Frontal cortex (tissue), 4 donors: ENCODE results near the gene SGPL1. TPM values are rescaled to one million over a fixed set of nuclear protein-coding genes. Genes with fewer than 3 reads are reported as not detected.

ENCODE experiments used
- DNase-seq, 2 donors: peaks; one replicate each; pipeline ENCODE4 v3.0.0; 2012; ENCODE audit warnings: low spot score in 2 of 2
- FAIRE-seq: peaks from 2 replicates; lab custom pipeline; 2012; peaks lifted over from hg19 to GRCh38; lab: Jason Lieb, UNC
- total RNA-seq: library from RNA; depleted of rRNA; stranded (reverse); fragments of >200 nt; gene quantifications from one replicate; pipeline ENCODE4 v1.2.3, GENCODE V29; 2014
- donor health status: control.
- donor health status: control.
- donor health status: control.

Gene SGPL1
- total RNA-seq, 1 donor from 2014 or later = 40.4 TPM

DNA sequence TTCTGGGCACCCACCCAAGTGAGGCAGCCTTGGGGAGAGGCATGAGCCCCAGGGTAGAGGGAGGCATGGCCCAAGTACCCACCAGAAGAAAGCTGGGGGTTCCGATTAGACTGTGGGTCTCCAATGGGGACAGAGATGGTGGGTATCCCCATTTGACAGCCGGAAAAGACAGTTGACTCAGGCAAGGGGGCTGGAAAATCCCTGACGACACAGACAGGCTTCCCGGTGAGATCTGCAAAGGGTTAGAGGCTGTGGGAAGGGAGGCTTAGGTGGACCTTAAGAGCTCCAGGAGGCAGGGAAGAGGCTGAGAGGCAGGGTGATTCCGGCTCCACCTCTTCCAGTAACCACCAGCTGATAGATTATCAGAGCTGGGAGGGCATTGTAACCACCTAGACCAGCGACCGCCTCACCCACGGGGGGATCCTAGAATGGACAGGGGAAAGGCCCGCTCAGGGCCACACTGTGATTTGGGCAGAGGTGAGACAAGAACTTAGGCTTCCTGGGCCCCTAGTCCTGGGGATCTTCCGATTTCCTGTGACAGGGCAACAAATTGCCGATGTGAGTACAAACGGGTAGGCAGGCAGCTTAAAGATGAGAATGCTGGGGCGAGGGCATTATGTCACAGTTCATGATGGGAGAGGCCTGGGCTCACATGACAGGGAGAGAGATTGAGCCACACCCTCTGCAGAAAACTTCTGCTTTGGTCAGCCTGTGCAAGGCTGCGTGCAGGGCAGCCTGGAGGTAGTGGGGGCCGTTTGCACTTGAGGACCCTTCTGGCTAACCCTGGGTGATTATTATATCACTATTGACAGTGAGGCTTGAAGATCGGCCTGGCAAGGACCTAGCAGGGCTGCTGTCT lies 36.0 kb upstream of the SGPL1 start:
- DNase-seq = no peak
- FAIRE-seq = no peak

DNA sequence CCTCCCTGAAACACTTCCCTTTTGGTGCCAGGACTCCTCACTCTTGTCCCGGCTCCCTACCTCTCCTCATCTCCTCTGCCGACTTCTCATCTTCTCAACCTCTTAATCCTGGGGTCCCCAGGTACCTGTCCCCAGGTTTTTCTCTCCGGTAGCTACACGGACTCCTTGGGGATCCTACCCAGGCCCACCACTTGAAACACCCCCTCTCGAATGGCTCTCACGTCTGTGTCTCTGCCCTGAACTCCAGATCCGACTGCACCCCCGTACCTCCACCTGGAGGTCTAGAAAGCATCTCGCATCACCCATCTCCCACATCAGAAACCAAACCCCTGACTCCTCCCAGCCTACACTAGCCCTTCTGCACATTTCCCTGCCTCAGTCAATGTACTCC lies 35.4 kb upstream of the SGPL1 start:
- FAIRE-seq = no peak
- no peak for DNase-seq

DNA sequence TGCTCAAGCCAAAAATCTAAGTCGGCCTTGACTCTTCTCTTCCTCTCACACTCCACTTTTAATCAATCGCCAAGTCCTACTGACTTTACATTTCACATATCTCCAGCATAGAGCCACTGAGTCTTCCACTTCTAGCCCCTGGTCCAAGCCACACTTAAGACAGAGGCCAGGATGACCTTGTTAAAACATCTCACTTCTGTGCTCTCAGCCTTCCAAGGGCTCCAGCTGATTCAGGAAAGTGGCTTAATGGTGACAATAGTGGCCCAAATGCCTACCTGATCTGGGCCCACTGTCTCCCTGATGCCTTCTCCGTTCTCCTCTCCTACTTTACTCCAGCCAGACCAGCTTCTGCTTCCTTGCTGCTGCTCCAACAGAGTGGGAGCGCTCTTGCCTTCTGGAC lies 35.0 kb upstream of the SGPL1 start:
- FAIRE-seq (no peak), DNase-seq (no peak)

DNA sequence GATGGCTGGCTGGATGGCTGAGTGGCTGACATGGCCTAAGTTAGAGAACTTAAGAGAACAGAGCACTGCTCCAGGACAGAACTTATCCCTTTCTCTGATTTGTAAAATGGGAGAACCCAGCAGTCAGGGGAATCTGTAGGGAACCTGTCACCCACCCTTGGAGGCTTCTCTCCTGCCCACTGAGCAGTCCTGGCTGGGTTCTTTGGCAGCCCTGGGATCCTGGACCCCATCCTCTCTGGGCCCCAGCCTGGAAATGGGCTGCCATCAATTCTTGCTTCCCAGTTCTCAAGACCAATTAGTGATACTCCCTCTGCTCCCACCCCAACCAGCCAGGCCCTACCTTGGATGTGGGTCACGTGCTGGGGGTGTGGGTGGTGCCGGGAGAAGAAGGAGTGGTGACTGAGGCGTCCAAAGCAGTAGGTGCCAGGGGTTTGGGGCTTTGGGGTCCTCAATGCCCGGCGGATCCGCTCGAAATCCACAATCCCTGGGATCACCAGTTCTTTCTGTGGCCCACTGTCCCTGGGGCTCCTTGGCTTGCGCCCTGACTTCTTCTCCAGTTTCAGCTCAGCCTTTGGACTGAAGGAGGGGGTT lies 34.2 kb upstream of the SGPL1 start:
- DNase-seq (no peak), FAIRE-seq (no peak)

DNA sequence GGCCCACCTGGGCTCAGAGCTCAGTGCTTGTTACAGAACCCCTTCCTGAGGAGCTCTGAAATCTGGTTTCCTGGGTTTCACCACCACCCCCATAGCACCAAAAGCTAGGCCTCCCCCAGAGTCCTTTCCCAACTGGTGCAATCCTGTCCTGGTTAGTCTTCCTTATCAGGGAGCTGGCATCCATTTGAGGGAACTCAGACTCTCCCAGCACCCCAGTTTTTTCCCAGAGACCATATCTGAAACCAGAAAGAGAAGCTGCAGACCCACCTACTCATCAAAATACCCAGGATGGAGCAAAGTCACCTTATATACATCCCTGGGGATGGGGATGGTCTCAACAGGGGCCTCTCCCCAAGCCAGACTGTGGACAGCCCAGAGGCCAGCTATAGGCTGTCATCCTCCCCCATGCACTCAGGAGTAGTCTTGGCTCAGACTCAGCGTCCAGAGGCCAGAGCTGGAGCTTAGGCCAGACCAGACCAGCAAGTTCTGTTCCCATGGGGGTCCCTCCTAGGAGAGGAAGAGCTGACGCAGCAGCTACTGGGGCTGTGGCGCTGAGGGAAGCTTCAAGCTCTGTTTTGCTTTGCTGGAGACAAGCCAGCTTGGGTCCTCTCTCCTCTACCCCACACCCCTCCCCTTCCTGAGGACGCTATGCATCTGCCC lies 33.5 kb upstream of the SGPL1 start:
- FAIRE-seq = no peak

DNA sequence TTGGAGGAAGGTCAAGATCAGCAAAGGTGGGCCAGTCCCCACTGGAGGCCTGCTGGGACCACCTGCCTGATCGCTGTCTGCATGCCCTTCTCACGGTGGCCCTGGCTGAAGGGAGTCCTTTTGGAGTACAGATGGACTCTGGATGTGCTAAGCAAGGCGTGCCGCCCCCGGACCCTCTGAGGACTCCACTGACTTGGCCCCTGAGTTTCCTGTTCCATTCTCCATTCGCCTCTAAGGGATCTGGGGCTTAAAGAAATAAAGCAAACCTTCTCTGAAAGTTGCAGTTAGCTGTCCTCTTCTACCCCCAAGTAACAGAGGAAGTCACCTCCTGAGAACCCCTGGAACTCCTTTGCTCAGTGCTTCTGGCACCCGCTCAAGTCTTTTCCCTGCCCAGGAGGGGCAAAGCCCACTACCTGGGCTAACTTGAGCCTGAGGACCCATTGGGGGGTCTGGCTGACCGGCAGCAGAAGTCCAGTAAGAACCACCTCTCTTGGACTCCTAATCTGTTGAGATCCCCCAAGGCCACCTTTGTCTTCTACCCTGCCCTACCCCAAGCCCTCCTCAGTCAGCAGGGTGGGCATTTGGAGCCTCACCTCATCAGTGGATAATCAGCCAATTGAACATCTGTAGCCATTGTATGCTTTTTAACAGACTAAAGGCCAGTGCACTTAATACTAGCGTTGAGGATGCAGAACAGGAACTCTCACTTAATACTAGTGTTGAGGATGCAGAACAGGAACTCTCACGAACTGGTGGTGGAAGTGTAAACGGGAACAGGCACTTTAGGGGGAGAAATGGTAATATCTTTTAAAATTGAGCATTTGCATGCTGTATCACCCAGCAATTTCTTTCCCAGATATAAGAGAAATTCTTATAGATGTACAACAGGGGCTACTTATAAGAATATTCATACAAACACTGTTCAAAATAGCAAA lies 32.7 kb upstream of the SGPL1 start:
- DNase-seq = no peak
- no peak for FAIRE-seq

More for the DNA sequence above, 33.5 kb upstream of the SGPL1 start:
- DNase-seq = no peak

DNA sequence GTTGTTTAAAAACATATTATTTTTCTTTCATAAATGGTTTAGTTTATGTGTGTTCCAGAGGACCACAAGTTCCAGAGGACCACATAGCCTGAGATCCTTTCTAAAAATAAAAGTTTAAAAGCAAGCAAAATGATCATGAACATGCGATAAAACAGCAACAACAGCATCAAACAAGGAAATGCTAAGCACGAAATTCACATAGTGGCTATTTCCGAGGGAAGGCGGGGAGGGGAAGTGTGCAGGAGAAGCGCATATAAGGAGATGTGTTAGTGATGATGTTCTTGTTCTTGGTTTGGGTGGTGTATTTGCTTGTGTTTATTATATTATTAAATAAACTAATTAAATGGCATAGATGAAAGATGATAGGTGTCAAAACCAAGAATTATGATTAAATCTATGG lies 31.7 kb upstream of the SGPL1 start:
- DNase-seq (no peak), FAIRE-seq (no peak)

DNA sequence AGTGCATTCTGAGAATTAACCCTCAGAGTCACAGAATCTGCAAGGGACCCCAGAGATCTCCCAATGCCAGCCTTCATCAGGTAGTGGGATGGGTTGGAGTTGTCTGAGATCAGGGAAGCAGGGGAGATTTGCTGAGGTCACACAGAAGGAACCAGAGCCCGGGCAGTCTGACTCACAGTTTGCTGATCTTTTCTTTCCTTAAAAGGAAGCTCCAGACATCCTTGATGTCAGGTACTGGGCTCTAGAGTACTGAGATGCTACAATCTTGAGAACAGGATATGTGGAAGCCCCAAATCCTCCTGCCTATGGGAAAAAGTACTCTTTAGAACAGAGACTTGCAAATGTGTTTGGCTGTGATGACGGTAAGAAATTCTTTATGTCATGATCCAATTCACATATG lies 31.3 kb upstream of the SGPL1 start:
- FAIRE-seq (no peak), DNase-seq (no peak)

DNA sequence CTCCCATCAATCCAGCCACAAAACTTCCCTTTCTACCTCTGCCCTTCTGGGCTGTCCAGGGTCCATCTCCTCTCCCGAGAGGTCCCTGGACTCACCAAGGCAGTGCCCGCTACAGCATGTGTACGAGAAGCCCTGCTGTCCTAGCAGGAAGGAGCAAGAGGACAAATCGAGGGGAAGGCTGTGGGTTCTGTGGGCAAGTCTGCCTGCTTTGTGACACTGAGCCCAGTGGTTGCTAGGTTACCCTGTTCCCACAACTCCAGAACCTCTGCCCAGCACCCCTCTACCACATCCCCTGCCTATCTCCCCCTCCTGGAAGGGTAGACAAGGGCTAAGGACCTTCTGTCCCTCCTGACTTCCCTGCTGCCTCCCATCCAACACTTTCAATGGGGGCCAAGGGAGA lies 30.6 kb upstream of the SGPL1 start, which contains the start of gene TBATA:
Gene TBATA, minus strand, starts transcription at position 188 of the 400 bp plus-strand sequence. CDS start 1,998 bp downstream, outside the sequence.
- FAIRE-seq (no peak), DNase-seq (no peak)

DNA sequence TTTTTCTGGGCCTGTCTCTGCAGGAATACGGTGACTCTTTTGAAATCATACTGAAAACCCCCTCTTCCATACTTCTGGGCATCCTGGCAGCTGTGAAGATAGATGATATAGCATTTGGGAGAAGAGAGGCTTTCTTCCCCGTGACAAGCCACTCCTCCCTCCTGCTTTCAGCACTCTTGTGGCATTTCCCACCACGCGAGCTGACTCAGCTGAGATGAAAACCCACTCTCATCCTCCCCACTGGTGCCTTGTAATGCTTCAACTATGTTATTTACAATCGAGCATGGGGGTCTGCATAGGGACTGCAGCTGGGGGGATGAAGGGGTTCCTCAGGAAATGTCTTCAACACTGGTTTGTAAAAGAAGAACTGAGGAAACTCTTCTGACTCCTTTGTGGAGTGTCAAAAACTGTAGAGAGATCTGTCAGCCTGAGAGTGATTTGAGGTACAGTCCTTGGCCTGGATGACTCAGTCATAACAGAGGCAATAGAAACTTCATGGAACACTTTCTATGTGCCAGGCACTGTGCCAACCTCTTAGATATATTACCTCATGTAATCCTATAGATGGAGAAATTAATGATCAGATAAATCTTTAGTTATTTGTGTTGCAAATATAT lies 28.8 kb upstream of the SGPL1 start:
- no peak for FAIRE-seq
- no peak for DNase-seq

DNA sequence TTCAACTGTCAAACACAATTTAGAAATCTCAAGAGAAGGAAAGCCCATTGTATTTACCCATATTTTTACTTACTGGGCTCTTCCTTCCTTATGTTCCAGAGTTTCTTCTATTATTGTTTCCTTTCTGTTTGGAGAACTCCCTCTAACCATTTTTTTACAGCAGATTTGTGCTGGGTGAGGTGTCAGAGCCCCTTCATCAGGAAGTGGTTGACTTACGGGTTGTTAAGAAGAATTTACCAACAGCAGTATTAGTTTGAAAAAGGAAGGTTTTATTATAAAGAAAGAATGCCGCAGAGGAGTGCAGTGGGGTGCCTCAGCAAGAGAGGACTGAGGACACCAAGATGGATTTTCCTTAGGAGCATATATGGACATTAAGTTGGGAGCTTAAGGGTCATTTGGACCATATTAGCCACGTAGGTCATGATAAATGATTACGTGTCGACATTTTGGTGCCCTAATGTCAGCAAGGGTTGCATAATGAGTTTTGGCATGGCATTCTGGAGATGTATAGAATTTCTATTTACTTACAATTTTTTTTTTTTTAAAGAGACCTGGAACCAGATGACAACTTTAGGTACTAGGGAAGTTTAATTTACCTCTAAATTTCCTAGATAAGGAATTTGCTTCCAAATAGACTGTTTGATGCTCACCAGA lies 24.2 kb upstream of the SGPL1 start:
- FAIRE-seq (no peak), DNase-seq (no peak)

DNA sequence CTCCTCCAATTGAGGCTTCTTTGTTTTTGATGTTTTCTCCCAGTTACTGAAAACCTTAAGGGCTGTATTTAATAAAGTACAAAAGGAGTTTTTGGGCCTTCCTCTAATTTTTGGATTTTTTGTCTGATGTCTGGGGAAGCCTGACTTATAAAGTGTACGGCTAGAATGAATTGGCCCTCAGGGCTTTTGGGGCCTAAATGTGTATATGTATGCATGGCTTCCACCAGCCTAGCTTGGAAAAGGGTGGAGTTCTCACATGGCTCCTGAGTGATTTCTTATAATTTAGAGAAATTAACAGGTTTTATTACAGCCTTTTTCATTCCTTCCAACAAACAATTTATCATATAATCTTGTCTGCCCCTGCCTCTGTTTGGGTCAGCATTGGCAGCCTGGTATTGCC lies 20.1 kb upstream of the SGPL1 start:
- no peak for DNase-seq
- FAIRE-seq = no peak

DNA sequence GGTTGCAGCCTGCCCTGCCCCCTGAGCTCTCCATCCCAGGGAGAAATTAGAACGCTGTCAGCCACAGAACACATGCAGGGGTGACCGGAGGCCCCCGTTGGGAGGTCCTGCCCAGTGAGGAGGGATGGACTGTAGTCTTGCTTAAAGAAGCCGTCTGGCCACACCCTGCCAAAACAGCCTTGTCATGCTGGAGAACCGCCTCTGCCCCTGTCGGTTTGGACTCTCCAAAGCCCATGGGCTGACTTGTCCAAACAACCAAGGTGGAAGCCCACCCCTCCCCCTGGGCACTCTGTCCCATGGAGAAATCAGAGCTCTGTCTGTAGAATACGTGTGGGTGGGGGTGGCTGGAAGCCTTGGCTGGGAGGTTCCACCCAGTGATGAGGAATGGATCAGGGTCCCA lies 17.9 kb upstream of the SGPL1 start:
- FAIRE-seq = no peak

DNA sequence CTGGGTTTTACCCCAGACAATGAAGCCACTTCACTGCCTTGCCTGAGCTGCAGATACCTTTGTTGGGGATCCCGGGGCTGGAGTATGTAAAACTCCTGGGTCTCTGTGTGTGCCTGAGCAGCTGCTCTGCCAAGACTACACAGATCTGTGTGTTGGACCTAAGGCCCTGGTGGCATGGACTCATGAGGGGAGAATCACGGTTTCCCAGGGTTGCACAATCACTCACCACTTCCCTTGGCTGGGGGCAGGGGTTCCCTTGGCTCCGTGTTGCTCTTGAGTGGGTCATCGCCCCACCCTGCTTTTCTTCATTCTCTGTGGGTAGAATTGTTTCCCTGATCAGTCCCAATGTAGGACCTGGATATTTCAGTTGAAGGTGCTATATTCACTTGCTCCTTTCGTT lies 16.6 kb upstream of the SGPL1 start:
- DNase-seq = no peak
- FAIRE-seq = no peak

More for the DNA sequence above, 17.9 kb upstream of the SGPL1 start:
- no peak for DNase-seq

DNA sequence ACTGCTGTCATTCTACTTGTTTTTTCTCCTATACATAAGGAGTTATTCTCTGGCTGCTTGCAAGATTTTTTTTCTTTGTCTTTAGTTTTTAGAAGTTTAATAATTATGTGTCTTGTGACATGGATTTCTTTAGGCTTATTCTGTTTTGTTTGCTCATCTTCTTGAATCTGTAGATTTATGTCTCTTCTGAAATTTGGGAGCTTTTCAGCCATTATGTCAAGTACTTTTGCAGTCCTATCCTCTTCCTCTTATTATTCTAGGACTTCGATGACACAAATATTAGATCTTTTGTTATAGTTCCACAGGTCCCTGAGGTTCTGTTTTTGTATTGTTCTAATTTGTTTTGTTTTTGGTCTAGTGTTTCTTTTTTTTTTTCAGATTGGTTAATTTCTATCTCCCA lies 13.9 kb upstream of the SGPL1 start:
- DNase-seq (no peak), FAIRE-seq (no peak)

DNA sequence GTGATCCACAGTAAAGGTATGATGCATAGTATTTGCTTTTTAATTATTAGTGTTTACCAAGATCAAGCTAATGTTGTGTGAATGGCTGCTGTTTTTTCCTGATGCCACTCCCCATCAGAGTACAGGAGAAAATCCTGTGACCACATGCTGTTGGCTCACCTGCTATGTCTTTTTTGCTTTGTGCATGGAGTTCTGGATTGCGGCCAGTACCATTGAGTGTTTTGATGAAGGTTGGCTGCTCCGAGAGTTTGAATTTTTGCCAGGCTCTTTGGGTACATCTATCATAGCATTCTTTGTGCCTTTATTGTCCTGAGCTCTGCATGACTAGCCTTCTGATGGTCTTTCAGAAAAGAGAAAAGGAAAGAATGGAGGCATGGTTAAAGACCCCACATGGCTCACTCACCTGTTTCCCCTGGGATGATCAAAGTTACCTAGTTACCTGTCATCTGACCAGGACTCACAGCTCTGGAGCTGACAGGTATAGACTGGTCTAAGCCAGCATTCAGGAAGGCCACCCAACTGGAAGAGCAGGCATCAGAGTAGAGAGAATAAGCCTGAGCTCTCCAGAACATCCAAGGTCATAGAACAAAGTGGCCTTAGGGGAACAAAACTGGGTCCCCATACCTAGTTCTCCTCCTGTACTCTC lies 11.8 kb upstream of the SGPL1 start:
- DNase-seq (no peak), FAIRE-seq (no peak)

DNA sequence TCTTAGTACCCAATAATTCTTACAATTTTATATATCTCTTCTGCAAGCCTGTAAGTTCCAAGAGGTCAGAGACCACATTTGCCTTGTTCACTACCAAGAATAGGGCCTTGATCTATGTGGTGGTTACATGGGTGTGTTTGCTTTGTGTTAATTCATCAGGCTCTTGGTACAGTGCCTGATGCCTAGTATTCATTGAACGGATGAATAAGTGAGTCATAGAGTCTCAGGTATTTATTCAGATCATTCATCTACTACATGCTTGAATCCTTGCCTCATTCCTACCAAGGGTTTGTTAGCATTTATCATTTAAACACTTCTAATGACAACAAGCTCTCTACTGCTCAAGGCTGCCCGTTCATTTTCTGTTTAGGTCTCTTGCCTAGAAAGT lies 11.3 kb upstream of the SGPL1 start:
- DNase-seq (no peak), FAIRE-seq (no peak)

DNA sequence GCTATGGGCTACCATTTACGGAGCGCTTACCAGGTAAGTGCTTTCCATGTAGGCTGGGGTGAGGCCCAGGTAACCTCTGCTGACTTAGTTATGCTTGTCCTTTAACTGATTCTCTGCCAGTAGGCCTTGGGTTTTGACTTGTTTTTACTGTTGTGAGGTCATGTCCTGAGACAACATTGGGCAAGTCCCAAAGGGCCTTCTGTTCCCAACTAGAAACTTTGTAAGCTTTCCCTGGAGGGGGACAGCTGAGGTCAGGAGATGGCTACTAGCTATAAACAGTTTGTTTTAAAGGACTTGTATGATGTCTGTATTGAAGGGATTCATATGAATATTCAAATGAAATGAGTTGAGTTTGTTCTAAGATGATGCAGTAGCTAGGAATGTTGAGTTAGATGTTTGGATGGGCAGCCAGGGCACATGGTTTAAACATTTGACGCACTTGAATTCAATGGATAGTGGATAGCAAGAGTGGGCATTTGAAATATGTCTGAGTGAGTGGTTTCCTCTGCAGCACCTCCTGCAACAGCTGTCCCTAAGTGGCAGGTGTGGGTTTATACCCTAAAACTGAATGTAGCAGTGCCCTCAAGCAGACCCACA lies 10.0 kb upstream of the SGPL1 start:
- FAIRE-seq (no peak), DNase-seq (no peak)
